ENCODE results near the gene DGUOK.

GRCh38 chr2:73935641-73936040 lies 9.0 kb downstream of the DGUOK start:
- TF ChIP-seq CTCF (IDR thresholded peaks at IDR 0.05; ENCODE audit: low read depth, low read length) = no peak
- no peak for TF ChIP-seq POLR2A (IDR thresholded peaks at IDR 0.05; ENCODE audit: extremely low read depth, insufficient read length)
- TF ChIP-seq MYC (IDR thresholded peaks at IDR 0.05; ENCODE audit: low read depth, low read length) = no peak

Measured in NB4 (cell line).